AG04450 (cell line): ENCODE results near the gene KDM1B. TPM values are rescaled to one million over a fixed set of nuclear protein-coding genes. Genes with fewer than 3 reads are reported as not detected.

Experiments
- CTCF ChIA-PET: fragments of 300-600, 350-600 bp; formaldehyde crosslinking; extraction: SDS; loops from one replicate; lab custom pipeline; 2022; ENCODE audit warnings: antibody characterized with exemption, inconsistent platforms; lab: Charles Lee
- POLR2A ChIA-PET: fragments of 350-600 bp; formaldehyde crosslinking; extraction: SDS; loops from one replicate; lab custom pipeline; 2021; ENCODE audit warnings: antibody characterized with exemption, inconsistent platforms; lab: Yijun Ruan, JAX
- DNase-seq: peaks from one replicate; pipeline ENCODE4 v3.0.0-alpha.2; 2011; ENCODE audit warnings: low read depth, low spot score
- H3K27ac ChIP-seq: one replicate; pipeline ENCODE4 v1.5.1; 2012; ENCODE audit warnings: low read depth, low read length, control low read depth
- H3K27me3 ChIP-seq: one replicate; pipeline ENCODE4 v1.6.0; 2012; ENCODE audit warnings: low read length; ENCODE audit not compliant: control insufficient read depth, insufficient read depth
- H3K4me3 ChIP-seq: 2 replicates; pipeline ENCODE4 v1.5.1; 2011; ENCODE audit warnings: mild to moderate bottlenecking, low read depth, low read length, control low read depth
- H3K9me3 ChIP-seq: 2 replicates; pipeline ENCODE4 v1.5.1; 2012; ENCODE audit warnings: low read length; ENCODE audit not compliant: control insufficient read depth, insufficient read depth
- polyA plus RNA-seq: library from polyadenylated mRNA; depleted of rRNA; stranded (reverse); fragments of >200 nt; gene quantifications from 2 replicates; pipeline ENCODE4 v1.2.3, GENCODE V29; 2011
- TF ChIP-seq, protein P1 (sequence below): IDR thresholded peaks from 2 replicates; pipeline ENCODE4 v1.5.1; 2011; ENCODE audit warnings: low read depth, low read length, control low read depth, inconsistent platforms

The KDM1B gene
- polyA plus RNA-seq, 1 experiment: 20.1 TPM

DNA sequence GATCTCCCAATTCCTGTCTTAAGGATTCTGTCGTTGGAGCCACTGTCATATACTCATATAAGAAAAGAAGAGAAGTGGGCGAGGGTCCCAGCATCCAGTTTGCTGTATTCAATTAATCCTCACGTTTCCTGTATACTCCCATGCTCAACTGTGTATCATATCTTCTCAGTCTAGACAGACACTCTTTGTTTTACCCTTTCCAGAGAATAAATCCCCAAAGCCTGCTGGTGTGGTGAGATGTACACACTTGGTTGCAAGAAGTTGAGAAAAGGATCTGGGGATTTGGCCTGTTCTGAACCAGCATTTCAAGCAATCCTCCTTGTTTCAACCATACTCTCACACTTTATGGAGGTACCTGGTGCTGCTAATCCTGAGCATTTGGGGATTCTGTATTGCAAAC, 3.4 kb upstream of the KDM1B start:
- Histone ChIP-seq H3K27me3 (no peaks in the 10 kb centered on the region), H3K4me3 (no peak overlapping the region), H3K27ac (no peak overlapping the region), H3K9me3 (no peaks in the 10 kb centered on the region; the same call in 1 of the 2 replicates)
- no peak for DNase-seq
- TF ChIP-seq, protein P1, sequence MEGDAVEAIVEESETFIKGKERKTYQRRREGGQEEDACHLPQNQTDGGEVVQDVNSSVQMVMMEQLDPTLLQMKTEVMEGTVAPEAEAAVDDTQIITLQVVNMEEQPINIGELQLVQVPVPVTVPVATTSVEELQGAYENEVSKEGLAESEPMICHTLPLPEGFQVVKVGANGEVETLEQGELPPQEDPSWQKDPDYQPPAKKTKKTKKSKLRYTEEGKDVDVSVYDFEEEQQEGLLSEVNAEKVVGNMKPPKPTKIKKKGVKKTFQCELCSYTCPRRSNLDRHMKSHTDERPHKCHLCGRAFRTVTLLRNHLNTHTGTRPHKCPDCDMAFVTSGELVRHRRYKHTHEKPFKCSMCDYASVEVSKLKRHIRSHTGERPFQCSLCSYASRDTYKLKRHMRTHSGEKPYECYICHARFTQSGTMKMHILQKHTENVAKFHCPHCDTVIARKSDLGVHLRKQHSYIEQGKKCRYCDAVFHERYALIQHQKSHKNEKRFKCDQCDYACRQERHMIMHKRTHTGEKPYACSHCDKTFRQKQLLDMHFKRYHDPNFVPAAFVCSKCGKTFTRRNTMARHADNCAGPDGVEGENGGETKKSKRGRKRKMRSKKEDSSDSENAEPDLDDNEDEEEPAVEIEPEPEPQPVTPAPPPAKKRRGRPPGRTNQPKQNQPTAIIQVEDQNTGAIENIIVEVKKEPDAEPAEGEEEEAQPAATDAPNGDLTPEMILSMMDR: no peak
- ChIA-PET CTCF (interaction anchor here (0.7 kb wide), 1 partner anchor 37 kb away, joined by 5 read pairs; no protein-coding TSS in a partner anchor), POLR2A (no interaction called here)

DNA sequence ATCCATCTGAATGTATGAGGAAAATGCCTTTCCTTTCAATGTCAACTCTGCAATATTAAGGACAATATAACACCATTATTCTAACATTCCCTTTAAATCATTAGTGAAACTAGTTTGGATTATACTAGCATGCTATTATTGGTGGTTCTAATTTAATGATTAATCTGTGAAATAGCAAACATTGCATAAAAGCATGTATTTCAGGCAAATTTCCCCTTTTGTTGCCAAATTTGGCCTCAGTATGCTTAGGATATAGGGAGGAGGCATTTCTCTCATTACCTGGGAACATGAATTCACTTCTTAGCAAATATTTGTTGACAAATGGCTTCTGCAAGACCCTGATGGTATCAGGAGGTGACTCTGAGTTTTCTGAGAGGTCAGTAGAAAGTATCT, 1.9 kb upstream of the KDM1B start:
- no peak overlapping the region; the same call in 1 of the 2 replicates for H3K4me3 ChIP-seq
- ChIA-PET CTCF (interaction anchor here (0.8 kb wide), 1 partner anchor 15 kb away, joined by 3 read pairs; no protein-coding TSS in a partner anchor), POLR2A (no interaction called here)
- DNase-seq: no peak
- TF ChIP-seq, protein P1: no peak
- H3K27me3 ChIP-seq: no peaks in the 10 kb centered on the region
- H3K9me3 ChIP-seq: no peaks in the 10 kb centered on the region; the same call in 1 of the 2 replicates
- H3K27ac ChIP-seq: no peak overlapping the region

DNA sequence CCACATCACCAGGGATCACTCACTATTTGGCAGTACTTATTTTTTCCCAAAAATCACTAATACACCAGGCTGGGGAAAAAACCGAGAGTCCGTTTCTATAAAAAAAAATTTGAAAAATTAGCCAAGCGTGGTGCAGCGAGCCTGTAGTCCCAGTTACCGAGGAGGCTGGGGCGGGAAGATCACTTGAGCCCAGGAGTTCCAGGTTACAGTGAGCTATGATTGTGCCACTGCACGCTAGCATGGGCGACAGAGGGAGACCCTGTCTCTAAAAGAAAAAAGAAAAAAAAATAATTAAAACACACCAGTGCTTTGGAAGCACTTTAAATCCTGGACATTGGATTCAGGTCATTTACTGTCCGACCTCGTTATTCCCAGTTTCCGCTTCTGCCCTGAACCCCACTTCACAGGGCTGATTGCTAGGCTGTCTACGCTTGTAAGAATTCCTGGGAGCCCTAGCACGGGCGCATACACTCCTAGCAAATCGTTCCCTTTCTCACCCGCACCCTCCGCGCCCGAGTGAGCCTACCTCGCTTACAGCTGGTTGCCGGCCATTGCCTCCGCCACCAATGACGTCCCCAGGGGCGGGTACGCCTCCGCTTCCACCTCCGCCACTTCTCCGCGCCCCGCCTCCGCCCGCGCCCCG, 594 bp upstream of the KDM1B start, which contains the start of gene TPMT:
TPMT (minus strand) TSS at position 571 of the 643 bp plus-strand sequence. CDS start 5,950 bp downstream, outside the sequence.
- Histone ChIP-seq H3K4me3 (peak within 1 kb of the TSS; percentile 93), H3K27me3 (no peaks in the 10 kb centered on the region), H3K27ac (peak within 1 kb of the TSS; percentile 70), H3K9me3 (no peaks in the 10 kb centered on the region; the same call in 1 of the 2 replicates)
- CTCF ChIA-PET: interaction anchor here (0.5 to 0.6 kb wide), 2 partner anchors 370 to 1832 kb away, joined by 3 read pairs; no protein-coding TSS in a partner anchor
- DNase-seq: no peak
- TF ChIP-seq, protein P1: no peak
- POLR2A ChIA-PET: interaction anchor here (0.6 kb wide), 1 partner anchor 243 kb away, joined by 9 read pairs; no protein-coding TSS in a partner anchor

DNA sequence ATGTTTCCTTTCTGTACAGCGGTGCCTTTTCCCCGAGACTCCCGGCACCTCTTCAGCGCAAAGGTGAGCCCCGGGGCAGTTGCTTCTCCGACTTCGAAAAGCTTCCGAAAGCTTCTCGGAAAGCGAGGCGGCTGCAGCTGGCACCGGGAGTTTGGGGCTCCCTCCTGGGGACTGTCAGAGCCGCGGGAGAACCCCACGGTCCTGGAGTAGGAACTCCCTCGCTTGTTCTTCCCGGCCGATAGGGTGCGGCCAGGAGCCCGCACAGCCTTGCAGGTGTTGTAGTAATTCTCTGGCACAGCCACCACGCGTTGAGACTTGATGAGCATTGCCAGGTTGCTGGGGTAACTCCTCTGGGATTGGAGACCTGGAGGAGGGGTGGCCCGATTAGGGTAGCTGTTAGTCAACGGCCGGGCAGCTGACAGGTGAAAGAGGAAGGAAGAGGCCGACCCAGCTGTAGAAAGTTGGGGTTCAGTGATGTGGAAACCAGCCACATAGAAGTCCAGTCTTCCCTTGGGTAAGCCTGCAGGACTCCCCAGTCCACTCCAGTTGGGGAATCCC, 721 bp downstream of the KDM1B start:
- no peaks in the 10 kb centered on the region; the same call in 1 of the 2 replicates for H3K9me3 ChIP-seq
- ChIA-PET POLR2A (no interaction called here), CTCF (interaction anchor here (1.5 kb wide), 1 partner anchor 348 kb away, joined by 5 read pairs; no protein-coding TSS in a partner anchor)
- DNase-seq: no peak
- H3K27ac ChIP-seq: no peak overlapping the region
- H3K27me3 ChIP-seq: no peaks in the 10 kb centered on the region
- TF ChIP-seq, protein P1: peak; percentile 42
- peak overlapping the region; percentile 93 for H3K4me3 ChIP-seq

DNA sequence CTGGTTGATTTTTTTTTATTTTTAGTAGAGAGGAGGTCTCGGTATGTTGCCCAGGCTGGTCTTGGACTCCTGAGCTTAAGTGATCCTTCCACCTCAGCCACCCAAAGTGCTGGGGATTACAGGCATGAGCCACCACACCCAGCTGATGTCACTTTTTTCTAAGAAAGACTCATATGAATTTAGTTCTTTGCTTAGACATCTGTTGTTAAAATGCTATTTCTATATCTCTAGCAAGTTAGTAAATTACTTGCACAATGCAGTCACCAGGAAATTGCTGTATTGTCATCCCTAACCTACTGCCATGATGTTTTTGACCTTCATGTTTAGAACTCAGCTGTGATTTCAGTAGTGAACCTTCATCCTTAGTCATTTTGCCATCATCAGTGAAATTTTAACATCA, 5.7 kb downstream of the KDM1B start:
- ChIA-PET CTCF (no interaction called here), POLR2A (no interaction called here)
- Histone ChIP-seq H3K4me3 (no peak overlapping the region), H3K27ac (no peak overlapping the region), H3K9me3 (no peaks in the 10 kb centered on the region), H3K27me3 (no peaks in the 10 kb centered on the region)
- DNase-seq: no peak
- TF ChIP-seq, protein P1: no peak
